GM18951 (cell line): ENCODE measurements around the gene PIP.
"Not testable (repeated sequence)": the region's sequence is repeated elsewhere in the genome, so short reads cannot be mapped to it uniquely, and the experiment has no call there.

Source experiments
- POLR2A ChIP-seq: IDR thresholded peaks from 4 replicates; pipeline ENCODE4 v1.6.1; 2011; ENCODE audit warnings: mild to moderate bottlenecking; ENCODE audit not compliant: insufficient read length, insufficient read depth; ENCODE audit errors: extremely low read depth
- in situ Hi-C: fragments of 300-500 bp; cut with MboI; formaldehyde crosslinking; loops from one replicate; pipeline ENCODE4 v1.12.0; 2022; ENCODE audit warnings: low sequenced_read_pairs, mixed read lengths, inconsistent platforms; ENCODE audit not compliant: unreplicated experiment

Gene PIP

DNA sequence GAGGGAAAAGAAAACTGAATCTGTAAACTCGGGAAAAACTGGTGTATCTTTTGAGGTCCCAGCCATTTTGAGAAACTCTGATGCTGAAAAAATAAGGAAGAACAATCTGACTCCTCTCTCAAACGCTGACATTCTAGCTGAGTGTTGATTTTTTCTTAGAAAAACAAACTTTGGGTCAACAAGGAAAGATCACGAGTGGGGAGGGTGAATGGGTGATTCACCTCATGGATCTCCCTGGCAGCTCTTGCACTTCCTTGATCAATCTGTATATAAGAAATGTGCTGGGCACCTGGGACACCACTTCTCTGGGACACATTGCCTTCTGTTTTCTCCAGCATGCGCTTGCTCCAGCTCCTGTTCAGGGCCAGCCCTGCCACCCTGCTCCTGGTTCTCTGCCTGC lies at the start of gene PIP:
Gene PIP (plus strand): TSS at position 297 of the 400 bp plus-strand sequence. CDS start 40 bp downstream, at position 337.
- in situ Hi-C loops: no loop called here
- no peak for TF ChIP-seq POLR2A

DNA sequence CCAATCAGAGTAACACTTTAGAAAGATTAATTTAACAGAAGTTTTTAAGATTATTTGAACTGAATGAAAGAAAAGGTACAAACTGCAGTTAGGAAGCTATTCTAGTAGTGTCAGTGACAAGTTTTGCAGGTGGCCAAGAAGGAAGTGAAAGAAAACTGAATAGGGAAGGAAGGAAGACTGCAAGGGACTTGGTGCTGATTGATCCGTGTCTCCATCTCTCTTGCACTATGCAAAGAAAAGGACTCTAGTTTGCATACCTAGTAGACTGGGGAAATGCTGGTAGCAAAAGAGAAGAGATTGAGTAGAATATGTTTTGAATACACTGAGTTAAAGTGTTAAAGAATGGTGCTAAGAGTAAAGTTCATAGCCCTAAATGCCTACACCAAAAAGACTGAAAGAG lies 46.8 kb upstream of the PIP start:
- in situ Hi-C loops: no loop called here
- no peak for TF ChIP-seq POLR2A

DNA sequence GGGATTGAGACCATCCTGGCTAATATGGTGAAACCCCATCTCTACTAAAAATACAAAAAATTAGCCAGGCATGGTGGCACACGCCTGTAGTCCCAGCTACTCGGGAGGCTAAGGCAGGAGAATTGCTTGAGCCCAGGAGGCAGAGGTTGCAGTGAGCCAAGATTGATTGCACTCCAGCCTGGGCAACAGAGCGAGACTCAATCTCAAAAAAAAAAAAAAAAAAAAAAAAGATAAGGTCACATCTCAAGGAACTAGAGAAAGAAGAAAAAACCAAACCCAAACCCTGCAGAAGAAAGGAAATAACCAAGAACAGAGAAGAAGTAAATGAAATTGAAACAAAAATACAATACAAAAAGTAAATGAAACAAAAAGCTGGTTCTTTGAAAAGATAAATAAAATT lies 46.3 kb upstream of the PIP start:
- in situ Hi-C loops: not testable (repeated sequence)

DNA sequence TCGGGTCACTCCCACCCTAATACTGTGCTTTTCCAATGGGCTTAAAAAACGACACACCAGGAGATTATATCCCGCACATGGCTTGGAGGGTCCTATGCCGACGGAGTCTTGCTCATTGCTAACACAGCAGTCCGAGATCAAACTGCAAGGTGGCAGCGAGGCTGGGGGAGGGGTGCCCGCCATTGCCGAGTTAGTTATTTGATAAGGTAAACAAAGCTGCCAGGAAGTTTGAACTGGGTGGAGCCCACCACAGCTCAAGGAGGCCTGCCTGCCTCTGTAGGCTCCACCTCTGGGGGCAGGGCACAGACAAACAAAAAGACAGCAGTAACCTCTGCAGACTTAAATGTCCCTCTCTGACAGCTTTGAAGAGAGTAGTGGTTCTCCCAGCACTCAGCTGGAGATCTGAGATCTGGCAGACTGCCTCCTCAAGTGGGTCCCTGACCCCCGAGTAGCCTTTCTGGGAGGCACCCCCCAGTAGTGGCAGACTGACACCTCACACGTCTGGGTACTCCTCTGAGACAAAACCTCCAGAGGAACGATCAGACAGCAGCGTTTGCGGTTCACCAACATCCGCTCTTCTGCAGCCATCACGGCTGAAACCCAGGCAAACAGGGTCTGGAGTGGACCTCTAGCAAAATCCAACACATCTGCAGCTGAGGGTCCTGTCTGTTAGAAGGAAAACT lies 43.2 kb upstream of the PIP start:
- in situ Hi-C loops: not testable (repeated sequence)

- TF ChIP-seq POLR2A: no peak
- in situ Hi-C loops: no loop called here
Observed at GRCh38 chr7:143096146-143096545, 35.7 kb upstream of the PIP start.

- in situ Hi-C loops: not testable (repeated sequence)
Observed at GRCh38 chr7:143099579-143099978, 32.3 kb upstream of the PIP start.

- in situ Hi-C loops: no loop called here
- TF ChIP-seq POLR2A: no peak
Observed at GRCh38 chr7:143104759-143105158, 27.1 kb upstream of the PIP start.

- in situ Hi-C loops: not testable (repeated sequence)
Observed at GRCh38 chr7:143108019-143108418, 23.9 kb upstream of the PIP start.

DNA sequence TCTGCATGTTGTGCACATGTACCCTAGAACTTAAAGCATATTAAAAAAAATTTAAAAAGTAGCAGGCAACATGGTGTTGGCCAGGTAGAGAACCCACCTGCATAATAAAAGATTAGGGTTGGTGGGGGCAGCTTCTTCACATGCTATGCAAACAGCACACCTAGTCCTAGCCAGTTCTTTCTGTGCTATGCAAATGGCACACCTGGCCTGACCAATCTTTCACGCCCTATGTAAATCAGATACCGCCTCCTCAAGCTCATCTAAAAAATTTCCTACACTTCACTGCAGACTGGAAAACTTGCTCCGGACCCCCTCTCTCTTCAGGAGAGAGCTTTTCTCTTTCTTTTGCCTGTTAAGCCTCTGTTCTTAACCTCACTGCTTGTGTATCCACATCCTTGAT lies 14.5 kb upstream of the PIP start:
- in situ Hi-C loops: no loop called here
- TF ChIP-seq POLR2A: no peak

- no peak for TF ChIP-seq POLR2A
- in situ Hi-C loops: no loop called here
Observed at GRCh38 chr7:143120691-143121405, 11.0 kb upstream of the PIP start.

GRCh38 chr7:143123326-143123725 lies 8.6 kb upstream of the PIP start:
- in situ Hi-C loops: not testable (repeated sequence)

DNA sequence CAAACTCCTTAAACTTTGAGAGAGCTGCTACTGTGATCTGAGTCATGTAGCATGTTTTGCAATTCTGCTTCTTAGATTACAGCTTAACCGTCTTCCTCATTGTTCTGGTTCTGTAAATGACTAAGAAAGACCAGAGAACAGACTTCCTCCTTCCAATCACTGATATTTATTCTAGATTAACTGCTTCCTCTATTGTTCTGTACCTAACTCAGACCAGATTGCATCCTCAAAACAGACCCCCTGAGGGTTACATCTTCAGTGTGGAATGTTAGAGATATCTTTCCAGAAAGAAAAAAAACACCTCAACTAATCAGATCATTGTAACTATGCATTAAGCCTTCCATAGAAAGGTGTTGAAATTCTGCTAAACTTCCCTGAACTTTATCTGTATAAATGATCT lies 5.7 kb upstream of the PIP start:
- no peak for TF ChIP-seq POLR2A
- in situ Hi-C loops: no loop called here

DNA sequence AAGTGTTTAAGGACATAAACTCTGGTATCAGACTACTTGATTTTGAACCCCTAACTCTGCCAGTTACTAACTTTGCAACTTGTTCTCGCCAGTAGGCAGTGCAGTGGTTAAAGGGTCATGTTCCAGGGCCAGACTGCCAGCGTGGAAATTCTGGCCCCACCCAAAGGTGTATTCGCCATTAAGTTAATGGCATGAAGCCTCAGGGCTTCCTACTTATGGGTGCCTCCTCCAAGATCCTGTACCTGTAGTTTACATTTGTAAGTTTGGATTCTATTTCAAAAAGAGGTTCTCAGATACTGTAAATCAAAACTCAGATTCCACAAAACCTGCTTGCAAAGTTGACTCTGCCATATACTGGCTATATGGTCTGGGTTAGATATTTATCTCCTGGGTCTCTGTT lies 2.8 kb upstream of the PIP start:
- no peak for TF ChIP-seq POLR2A
- in situ Hi-C loops: no loop called here

DNA sequence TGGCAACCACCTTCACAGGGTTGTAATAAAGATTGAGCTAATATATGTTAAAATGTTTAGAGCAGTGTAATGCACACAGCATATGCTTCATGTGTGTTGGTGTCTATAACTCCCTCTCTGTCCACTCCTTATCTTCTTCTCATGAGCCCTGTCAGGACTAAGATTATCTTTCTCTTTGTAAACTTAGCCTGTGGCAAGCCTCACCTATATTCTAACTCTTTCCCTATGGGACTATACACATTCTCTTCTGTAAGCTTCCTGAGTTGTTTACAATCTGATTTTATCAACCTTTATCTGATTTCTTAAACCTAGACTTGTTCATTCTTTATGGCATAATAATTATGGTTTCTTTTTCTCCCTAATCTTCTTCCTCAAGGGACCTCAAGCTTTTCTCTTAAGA lies 2.4 kb upstream of the PIP start:
- in situ Hi-C loops: no loop called here
- no peak for TF ChIP-seq POLR2A

GRCh38 chr7:143130541-143130940 lies 1.3 kb upstream of the PIP start:
- in situ Hi-C loops: no loop called here

More at GRCh38 chr7:143130541-143130940, 1.3 kb upstream of the PIP start:
- TF ChIP-seq POLR2A: no peak
